GM13976 (cell line): ENCODE data around the gene UCKL1.
A peak's percentile ranks its signal among the peaks of the same experiment; 100 is the strongest.

Source experiments
- DNase-seq: peaks from one replicate; pipeline ENCODE4 v3.0.0; 2012; ENCODE audit warnings: low spot score
- in situ Hi-C: fragments of 300-500 bp; cut with MboI; formaldehyde crosslinking; loops from one replicate; pipeline ENCODE4 v1.12.0; 2022; ENCODE audit warnings: low sequenced_read_pairs, mixed read lengths, inconsistent platforms; ENCODE audit not compliant: unreplicated experiment
- TF ChIP-seq, protein P1 (sequence below): IDR thresholded peaks from 2 replicates; pipeline ENCODE4 v1.5.1; 2012; ENCODE audit warnings: borderline replicate concordance, mild to moderate bottlenecking; ENCODE audit not compliant: insufficient read depth; ENCODE audit errors: extremely low read depth, missing control alignments, control extremely low read depth

The UCKL1 gene

DNA sequence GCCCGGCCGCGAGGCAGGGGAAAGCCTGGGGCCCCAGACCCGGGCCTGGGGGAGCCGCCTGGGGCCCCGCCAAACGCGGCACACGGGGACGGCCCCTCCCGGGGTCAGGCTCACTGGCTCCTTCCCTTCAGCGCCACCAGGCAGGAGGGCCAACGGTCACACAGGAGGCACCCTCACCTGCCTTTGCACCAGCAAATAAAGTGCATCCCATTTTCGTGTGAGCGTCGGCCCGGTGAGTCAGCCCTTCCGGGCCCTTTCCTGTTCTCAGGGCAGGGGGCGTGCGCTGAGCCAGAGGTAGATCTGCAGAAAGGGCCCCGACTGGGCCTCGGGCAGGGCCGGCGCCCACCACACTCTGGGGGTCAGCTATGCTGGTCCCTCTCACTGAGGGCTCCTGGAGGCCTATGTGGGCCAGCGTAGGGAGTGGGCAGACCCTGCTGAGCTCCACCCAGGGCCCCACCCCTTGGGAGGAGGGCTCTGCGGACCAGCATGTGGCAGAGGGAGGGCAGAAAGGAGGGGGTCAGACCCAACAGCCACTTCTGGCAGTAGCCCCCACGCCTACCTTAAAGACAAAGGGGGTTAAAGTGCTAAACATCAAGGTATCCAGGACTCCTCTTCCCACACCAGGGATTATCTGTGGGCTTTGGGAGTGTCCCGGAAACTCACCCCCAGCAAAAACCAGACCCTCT lies 931 bp upstream of the UCKL1 start:
- TF ChIP-seq, protein P1, sequence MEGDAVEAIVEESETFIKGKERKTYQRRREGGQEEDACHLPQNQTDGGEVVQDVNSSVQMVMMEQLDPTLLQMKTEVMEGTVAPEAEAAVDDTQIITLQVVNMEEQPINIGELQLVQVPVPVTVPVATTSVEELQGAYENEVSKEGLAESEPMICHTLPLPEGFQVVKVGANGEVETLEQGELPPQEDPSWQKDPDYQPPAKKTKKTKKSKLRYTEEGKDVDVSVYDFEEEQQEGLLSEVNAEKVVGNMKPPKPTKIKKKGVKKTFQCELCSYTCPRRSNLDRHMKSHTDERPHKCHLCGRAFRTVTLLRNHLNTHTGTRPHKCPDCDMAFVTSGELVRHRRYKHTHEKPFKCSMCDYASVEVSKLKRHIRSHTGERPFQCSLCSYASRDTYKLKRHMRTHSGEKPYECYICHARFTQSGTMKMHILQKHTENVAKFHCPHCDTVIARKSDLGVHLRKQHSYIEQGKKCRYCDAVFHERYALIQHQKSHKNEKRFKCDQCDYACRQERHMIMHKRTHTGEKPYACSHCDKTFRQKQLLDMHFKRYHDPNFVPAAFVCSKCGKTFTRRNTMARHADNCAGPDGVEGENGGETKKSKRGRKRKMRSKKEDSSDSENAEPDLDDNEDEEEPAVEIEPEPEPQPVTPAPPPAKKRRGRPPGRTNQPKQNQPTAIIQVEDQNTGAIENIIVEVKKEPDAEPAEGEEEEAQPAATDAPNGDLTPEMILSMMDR, result no peak
- in situ Hi-C loops, result no loop called here
- peak; percentile 81 for DNase-seq

DNA sequence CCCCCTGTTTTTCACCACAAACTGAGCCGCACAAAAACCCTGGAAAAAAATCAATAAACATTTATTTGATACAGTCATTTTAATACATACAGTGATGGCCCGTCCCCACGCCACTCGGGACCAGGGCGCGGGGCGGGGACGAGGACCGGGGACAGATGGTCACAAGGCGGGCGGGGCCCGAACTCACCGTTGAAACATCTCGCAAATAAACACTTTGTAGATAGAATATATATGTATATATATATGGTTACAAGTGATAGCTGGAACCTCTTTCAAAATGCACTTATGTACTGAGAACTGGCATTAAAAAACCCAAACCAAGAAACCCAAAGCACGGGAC lies 418 bp upstream of the UCKL1 start:
- DNase-seq, result no peak
- in situ Hi-C loops, result no loop called here
- TF ChIP-seq, protein P1, result no peak

DNA sequence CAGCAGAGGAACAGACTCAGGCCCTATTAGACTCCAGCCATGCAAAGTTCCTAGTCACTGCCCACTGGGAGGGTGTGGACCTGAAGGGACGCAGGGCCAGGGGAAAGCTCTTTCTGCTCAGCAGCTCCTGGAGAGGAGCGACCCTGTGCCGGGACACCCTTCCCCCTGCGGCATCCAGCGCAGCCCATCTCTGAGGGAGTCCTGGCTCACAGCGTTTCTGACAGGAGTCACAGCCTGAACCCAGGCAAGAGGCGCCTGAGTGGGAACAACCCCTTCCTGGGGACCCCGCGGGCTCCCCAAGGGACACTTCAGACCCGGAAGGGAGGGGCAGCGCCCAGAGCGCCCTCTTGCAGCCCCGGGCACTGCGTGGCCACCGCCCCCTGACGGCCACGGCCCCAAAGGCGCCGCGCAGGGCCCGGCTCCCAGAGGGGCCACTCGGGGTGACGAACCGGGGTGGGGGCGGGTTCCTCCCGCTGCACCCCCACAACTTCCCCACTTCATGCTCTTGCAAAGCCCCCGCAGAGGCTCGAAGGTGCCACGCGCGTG lies 862 bp downstream of the UCKL1 start:
- TF ChIP-seq, protein P1, result peak; percentile 54
- in situ Hi-C loops, result no loop called here
- DNase-seq, result peak; percentile 77

DNA sequence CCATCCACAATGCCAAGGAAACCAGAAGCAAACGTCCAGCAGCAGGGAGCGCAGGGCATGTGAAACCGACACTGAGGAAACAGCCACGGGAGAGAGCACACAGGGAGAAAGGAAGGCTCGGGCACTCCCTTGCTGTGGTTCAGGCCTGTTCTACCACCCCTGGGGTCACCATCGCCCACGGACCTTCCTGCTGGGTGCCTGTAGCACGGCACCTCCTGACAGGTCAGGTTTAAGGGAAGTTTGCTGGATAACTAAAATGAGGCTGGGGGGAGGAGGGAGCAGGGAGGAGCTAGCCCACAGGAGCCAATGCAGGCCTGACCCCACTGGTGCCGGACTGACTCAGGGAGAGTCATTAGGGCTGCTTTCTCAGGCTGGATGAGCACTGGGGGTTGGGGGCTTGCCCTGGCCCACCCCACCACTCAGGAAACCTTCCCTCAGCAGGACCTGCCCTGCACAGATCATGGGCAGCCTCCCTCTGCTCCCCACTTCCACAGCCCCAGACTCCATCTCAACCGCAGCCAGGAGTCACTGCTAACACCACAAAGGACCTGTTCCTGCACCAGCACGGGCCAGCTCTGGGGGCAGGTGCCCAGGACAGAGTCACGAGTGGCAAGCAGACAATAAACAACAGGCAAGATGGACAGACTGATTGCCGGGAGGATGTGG lies 2.3 kb downstream of the UCKL1 start:
- DNase-seq, result no peak
- TF ChIP-seq, protein P1, result no peak
- in situ Hi-C loops, result no loop called here

DNA sequence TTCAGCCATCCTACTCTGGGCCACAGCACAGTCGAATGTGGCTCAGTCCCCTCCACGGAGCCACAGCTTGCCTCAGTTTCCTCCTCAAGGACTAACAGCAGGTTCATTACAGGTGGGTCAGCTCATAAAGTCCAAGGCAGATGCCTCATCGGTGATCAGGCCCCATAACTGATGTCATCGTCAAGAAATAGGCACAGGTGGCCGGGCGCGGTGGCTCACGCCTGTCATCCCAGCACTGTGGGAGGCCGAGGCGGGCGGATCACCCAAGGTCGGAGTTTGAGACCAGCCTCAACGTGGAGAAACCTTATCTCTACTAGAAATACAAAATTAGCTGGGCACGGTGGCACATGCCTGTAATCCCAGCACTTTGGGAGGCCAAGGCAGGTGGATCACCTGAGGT lies 3.4 kb downstream of the UCKL1 start:
- no peak for DNase-seq
- in situ Hi-C loops, result no loop called here
- TF ChIP-seq, protein P1, result no peak

DNA sequence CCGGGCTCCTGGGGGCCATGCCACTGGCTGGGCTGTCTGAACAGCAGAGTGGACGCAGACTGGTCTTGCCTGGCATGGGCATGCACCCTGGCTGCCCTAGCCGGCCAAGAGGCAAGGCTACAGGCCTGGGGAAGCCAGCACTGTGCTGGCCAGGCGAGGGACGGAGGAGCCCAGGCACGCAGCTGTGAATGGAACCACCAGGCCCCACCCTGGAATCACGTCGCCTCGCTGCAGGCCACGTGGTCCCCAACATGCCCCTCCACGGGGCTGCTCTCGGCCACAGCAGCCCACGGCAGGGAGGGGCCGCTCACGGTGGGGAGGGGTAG lies 4.0 kb downstream of the UCKL1 start:
- TF ChIP-seq, protein P1, result no peak
- in situ Hi-C loops, result no loop called here
- DNase-seq, result no peak
